ENCODE data around the gene MEX3A. TPM values are rescaled to one million over a fixed set of nuclear protein-coding genes. Genes with fewer than 3 reads are reported as not detected.

MEX3A gene
- total RNA-seq, 1 donor from 2014 or later: 61.9 TPM

- no peaks in the 10 kb centered on the region for H3K27me3 Mint-ChIP-seq
- no peaks in the 10 kb centered on the region for H3K36me3 Mint-ChIP-seq
These were observed 21.3 kb upstream of the MEX3A start for GRCh38 chr1:156103521-156103947.

DNA sequence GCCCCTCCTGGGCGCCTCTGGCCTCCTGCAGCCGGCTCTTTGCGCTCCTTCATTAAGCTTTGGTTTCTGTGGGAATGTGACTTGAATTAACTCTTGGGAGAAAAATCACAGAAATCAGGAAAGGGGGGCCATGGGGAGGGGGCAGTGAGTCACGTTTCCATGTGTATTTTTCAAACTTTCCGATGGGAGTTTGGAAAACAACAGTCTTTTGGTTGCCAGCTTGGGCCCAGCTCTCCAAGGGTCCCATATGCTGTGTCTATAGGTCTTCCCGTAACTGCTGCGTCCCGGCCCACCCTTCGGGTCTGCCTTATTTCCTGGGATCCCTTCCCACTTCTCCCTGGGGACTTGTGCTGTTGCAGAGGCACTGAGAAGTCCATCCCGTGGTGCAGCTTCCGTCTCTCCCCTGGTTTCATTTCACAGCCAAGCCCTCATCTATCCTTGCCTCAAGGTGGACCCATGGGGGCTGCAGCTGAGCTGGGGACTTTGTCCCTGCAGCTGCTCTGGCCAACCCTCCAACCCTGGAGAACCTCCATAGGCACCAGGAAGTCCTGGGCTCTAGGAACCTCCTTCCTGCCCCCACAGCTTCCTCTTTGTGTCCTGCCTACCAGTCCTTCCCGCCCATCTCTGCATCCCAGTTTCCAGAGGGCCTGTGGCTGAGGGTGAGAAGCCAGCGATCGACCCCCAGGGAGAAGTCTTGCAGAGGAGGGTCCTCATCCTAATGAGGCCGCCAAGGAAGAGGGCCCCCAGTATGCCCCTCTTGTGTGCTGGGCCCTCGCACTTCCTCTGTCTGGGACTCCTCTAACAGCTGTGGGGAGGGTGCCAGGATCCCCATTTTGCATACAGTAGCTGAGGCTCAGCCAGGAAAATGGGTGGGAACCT, 20.6 kb upstream of the MEX3A start:
- Mint-ChIP-seq H3K4me3 (no peak overlapping the region), H3K4me1 (ENCODE audit: unreplicated experiment) (peaks cover 67% of the 10 kb centered on the region), H3K27me3 (no peaks in the 10 kb centered on the region), H3K9me3 (no peaks in the 10 kb centered on the region), H3K36me3 (no peaks in the 10 kb centered on the region), H3K27ac (peak overlapping the region; percentile 71)
- DNase-seq (ENCODE audit: extremely low spot score, unreplicated experiment): no peak
- no peak for TF ChIP-seq CTCF (conservative IDR thresholded peaks at IDR 0.05)

More at GRCh38 chr1:156103521-156103947, 21.3 kb upstream of the MEX3A start:
- H3K4me3 Mint-ChIP-seq: peak overlapping the region; percentile 74
- peak overlapping the region; percentile 99 for H3K27ac Mint-ChIP-seq
- H3K9me3 Mint-ChIP-seq: no peaks in the 10 kb centered on the region
- TF ChIP-seq CTCF (conservative IDR thresholded peaks at IDR 0.05): no peak
- DNase-seq (ENCODE audit: extremely low spot score, unreplicated experiment): no peak
- H3K4me1 Mint-ChIP-seq (ENCODE audit: unreplicated experiment): peaks cover 60% of the 10 kb centered on the region

- Mint-ChIP-seq H3K27ac (no peak overlapping the region), H3K36me3 (peaks cover under 1% of the 10 kb centered on the region), H3K27me3 (no peaks in the 10 kb centered on the region), H3K9me3 (no peaks in the 10 kb centered on the region), H3K4me3 (peak overlapping the region; percentile 67), H3K4me1 (ENCODE audit: unreplicated experiment) (peaks cover 69% of the 10 kb centered on the region)
- DNase-seq (ENCODE audit: extremely low spot score, unreplicated experiment): no peak
- TF ChIP-seq CTCF (conservative IDR thresholded peaks at IDR 0.05): no peak
These were observed 19.6 kb upstream of the MEX3A start for GRCh38 chr1:156101880-156102279.

DNA sequence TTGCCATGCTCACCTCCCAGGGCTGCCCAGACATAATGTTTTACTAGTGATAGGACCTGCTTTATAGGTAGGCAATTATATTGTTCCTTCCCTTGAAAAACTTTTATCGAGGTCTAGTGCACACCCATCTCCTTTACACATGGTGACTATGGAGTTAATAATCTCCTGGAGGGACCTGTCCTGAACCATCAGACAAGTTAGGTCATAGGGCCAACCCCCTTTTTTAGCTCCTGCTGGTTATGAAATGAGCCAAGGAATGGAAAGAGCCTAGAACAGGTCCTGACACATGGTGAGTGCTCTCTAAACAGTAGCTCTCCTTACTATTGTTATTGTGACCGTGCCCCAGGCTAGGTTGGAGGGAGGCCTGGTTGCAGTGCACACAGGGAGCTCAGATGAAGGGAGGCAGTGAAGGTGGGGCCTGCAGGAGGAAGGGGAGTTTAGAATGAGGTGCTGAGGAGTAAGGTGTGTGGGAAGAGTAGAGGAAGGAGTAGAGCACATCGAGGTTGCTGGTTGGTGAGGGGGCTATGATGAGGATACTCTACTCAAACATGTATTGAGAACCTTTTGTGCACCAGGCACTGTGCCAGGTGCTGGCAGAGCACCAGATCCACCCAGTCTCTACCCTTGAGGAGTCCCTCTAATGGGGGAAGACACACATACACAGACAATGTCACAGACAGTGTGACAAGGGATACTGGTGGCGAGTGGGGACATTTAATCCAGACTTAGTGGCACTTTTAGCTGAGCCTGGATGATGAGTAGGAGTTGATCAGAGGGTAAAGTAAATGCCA, 18.1 kb upstream of the MEX3A start:
- Mint-ChIP-seq H3K4me1 (ENCODE audit: unreplicated experiment) (peaks cover 68% of the 10 kb centered on the region), H3K36me3 (peaks cover 12% of the 10 kb centered on the region), H3K27me3 (no peaks in the 10 kb centered on the region)

DNA sequence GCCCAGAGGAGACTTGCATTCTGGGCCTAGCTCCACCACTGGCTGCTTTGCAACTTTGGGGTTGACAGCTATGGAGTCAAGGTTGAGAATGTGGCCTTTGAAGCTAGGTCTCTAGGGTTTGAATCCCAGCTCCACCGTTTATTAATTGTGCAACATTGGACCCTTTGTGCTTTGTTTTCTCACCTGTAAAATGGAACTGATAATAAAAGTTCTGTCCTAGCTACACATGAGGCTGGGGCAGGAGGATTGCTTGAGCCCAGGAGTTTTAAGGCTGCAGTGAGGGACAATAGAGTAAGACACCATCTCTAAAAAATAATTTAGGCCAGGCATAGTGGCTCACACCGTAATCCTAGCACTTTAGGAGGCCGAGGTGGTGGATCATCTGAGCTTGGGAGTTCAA, 17.0 kb upstream of the MEX3A start:
- peaks cover 12% of the 10 kb centered on the region for H3K36me3 Mint-ChIP-seq
- peaks cover 57% of the 10 kb centered on the region for H3K4me1 Mint-ChIP-seq (ENCODE audit: unreplicated experiment)
- DNase-seq (ENCODE audit: extremely low spot score, unreplicated experiment): no peak
- no peak overlapping the region for H3K27ac Mint-ChIP-seq
- no peaks in the 10 kb centered on the region for H3K27me3 Mint-ChIP-seq
- no peaks in the 10 kb centered on the region for H3K9me3 Mint-ChIP-seq
- TF ChIP-seq CTCF (conservative IDR thresholded peaks at IDR 0.05): no peak
- H3K4me3 Mint-ChIP-seq: no peak overlapping the region

More for the DNA sequence above, 18.1 kb upstream of the MEX3A start:
- H3K4me3 Mint-ChIP-seq: peak overlapping the region; percentile 4
- DNase-seq (ENCODE audit: extremely low spot score, unreplicated experiment): no peak
- no peaks in the 10 kb centered on the region for H3K9me3 Mint-ChIP-seq
- no peak for TF ChIP-seq CTCF (conservative IDR thresholded peaks at IDR 0.05)
- peak overlapping the region; percentile 65 for H3K27ac Mint-ChIP-seq

Measured in type B pancreatic cell (in vitro differentiated cells).